HK-2 (cell line): Measurements from ENCODE around the gene OAF.

ENCODE experiments used
- DNase-seq: peaks from one replicate; pipeline ENCODE4 v3.0.0-alpha.2; 2018; ENCODE audit not compliant: unreplicated experiment

Gene OAF

DNA sequence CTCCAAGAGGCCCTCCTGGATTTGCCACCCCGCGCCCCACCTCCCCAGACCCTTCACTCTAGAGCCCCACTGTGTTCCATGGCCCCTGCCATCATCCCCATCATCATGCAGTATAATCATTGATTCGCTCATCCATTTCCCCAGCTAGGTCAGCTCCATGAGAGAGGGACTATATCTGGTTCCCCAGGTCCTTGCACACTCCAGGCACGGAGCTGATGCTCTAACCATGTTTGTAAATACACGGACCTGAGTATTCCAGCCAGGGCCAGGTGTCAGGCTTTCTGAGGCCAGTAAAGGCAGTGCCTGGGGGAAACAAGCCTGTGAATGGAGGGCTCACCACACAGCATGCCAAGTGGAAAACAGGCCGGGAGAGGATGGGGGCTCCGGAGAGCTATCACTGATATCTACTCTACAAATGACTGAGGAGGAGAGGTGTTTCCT lies 27.1 kb upstream of the OAF start:
- no peak for DNase-seq

DNA sequence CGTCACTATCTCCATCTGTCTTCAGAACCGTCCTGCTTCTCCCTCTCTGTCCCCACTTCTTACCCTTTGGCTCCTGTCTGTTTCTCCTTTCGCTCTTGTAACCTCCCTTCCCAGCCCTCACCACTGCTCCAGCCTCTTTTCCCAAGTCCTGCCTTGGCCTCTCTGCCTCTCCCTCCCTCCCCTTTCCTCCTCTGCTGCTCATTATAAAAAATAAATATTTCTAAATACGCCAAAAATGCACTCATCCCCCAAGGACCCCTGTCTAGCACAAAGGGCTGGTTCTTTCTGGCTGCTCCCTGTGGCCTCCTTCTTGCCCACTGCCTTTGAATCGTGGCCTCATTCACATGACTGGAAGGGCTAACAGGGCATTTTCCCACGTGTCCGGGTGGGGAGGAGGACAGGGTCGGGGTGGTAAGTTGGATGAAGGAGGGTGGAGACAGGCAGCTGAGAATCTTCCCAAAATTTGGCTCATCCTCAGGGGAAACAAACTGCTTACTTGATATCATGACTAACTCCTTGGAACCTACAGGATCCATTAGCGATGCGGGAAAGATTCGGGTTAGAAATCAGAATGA lies 26.4 kb upstream of the OAF start:
- no peak for DNase-seq

DNA sequence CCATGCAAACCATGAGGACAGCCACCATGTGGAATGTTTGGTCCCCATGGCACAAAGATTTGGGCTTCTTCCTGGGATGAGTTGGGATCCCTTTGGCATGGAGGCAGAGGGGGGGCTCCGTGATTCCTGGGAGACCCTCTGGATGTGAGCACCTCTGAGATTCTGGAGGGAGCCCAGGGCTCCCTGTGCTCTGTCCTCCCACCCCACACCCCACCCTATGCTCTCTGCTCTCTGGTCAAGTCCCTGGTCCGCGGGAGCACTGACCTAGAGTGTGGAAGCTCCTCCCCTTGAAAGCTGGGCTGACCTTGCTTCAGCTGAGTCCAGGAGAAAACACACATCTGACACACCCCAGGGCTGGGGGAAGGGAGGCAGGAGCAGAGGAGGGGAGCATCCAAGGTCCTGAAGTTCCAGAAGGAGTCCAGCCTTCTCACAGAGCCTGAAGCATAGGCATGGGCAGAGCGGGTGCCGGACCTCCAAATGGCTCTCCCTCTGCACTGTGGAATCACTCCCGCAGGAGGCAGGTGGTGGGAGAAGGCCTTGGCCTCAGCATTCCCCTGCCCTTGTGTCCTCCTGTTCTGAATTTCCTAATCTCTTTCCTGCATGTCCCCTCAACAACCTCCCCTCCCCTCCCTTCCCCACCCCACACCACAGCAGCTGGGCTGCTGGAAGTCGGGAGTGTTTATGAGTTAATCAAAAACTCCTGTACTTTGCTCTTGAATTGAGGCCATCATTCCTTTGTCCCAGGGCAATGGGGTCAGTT lies 25.7 kb upstream of the OAF start:
- DNase-seq: no peak

DNA sequence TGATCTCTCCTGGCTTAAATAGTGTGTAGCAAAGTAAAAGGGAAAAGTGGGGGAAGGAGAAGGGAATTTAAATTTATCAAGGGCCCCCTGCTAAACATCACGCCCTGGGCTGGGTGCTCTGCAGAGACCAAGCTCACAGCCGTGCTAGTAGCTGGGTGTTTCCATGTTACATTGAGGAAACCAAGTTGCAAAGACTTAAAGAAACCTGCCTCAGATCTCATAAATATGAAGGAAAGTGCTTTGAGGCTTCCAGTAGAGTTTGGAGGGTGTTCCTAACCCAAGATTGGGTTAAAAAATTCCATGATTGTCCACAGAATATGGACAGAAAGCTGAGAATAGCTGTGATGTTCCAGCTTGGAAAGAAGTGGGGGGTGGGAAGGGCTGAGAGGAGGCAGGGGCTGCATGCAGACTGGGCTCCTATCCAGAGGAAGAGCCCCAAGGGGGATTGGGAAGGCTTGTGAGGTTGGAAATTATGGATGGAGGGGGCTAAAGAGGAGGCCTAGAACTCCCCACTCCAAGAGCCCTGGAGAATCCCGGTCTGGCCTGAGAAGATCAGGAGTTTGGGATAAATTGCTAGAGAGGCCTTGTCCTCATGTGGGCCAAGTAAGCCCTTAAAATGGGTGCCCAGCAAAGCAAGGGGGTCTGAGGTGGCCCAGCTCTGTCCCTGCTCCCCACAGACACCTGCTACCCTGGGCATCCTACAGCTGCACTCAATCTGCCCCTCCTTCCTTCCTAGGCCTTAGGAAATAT lies 25.0 kb upstream of the OAF start:
- DNase-seq: no peak

DNA sequence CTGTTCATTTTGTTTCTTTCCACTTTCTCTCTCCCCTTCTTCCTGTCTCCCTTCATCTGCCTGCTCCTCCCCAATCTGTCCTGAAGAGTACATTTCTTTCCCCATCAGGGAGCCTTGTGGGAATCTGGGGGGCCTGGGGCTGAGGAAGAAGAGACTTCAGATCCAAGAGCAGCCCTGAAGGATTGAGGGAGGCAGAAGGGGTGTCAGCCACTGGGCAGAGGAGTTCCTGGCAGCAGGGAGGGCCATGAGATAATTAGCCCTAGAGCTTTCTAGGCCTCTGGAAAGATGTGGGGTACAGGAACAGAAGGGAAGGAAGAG lies 24.4 kb upstream of the OAF start:
- no peak for DNase-seq

DNA sequence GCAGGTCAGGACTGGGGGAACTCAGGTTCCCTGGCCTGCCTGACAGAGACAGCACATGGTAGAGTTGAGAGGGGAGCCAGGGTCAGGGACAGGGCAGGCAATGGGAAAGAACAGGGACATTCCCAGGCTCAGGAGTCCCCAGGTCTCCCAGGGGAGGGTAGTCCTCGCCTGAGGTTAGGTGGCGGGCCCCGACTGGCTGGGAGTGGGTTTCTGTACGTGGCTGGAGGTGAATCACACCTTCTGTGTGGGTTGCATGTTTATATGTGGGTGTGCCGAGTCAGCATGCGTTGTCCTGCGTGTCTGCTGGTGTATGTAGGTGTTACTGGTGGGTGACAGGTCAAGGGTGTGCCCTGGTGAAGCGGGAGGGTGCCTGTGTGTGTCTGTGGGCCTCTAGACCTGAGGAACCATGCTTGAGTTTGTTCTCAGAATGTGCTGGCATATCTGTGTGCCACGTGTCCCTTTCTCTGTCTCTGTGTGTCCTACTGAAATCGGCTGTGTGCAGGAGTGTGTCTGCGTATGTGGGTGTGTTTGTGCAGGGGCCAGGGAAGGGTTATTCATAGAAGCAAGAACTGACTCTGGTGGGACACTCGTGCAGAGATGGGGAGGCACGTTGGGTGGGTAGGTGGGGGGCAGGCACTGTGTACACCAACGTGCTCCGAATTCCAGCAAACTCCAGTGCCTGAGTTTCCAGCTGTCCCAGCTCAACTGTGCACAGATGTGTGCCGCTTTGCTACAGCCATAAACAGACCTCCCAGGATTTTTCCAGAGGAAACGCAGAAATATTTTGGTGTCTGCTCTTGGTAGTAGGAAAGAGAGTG lies 23.8 kb upstream of the OAF start:
- DNase-seq: no peak

DNA sequence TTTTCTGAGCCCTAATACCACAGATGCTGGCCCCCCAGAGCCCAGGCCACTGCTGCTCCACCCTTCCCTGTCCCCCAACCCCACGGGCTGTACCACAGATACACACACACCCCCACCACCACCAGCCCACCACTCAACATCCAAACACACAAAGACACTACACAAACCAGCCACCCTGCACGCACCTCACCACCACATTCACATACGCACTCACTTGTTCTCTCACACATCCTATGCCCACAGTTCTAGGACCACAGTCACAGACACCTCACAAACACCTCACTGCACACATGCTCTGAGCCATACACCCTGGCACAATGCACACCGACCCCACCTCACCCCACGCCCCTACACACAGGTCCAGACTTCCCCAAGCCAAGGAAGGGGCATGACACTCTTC lies 22.5 kb upstream of the OAF start:
- no peak for DNase-seq

DNA sequence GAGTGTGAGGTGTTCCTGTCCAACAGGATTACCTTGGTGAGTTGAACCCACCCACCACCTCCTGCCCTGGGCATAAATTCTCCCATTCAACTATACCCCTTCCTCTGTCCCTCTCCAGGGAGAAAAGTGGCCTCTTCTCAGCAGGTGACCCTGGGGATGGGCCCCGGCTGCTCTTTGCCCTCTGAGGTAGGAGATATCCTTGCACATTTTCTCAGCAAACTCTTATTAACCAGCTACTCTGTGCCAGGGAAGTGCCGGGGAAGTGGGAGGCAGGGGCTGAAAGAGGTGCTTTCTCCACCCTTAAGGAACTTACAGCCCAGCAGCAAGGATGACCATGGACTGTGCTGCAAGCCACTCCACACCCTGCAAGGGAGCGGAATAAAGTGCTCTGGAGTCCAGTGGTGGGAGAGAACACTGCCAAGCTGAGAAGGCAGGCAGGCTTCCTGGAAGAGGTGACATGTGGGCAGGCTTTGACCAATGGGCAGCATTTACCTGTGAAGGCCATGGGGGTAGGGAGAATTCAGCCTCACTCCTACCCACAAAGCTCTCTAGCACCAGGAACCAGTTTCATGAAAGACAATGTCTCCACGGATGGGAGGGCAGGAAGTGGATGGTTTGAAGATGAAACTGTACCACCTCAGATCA lies 21.9 kb upstream of the OAF start:
- no peak for DNase-seq

DNA sequence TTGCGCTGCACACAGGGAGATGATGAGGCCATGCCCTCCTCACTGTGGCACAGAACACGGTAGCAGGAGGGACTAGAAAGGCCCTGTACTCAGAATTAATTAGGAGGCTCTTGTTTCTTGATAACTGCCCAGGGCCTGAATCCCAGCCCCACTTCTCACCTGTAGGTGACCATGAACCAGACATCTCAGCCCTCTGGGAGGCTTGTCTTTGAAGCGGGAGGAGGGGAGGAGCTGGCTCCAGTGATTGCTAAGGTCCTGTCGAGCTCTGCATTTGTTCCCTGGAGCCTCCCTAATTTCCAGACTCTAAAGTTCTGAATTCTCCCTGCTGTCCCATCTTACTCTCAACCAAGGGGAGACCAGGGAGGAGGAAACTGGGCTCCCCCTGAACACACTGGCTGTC lies 19.8 kb upstream of the OAF start:
- DNase-seq: no peak

DNA sequence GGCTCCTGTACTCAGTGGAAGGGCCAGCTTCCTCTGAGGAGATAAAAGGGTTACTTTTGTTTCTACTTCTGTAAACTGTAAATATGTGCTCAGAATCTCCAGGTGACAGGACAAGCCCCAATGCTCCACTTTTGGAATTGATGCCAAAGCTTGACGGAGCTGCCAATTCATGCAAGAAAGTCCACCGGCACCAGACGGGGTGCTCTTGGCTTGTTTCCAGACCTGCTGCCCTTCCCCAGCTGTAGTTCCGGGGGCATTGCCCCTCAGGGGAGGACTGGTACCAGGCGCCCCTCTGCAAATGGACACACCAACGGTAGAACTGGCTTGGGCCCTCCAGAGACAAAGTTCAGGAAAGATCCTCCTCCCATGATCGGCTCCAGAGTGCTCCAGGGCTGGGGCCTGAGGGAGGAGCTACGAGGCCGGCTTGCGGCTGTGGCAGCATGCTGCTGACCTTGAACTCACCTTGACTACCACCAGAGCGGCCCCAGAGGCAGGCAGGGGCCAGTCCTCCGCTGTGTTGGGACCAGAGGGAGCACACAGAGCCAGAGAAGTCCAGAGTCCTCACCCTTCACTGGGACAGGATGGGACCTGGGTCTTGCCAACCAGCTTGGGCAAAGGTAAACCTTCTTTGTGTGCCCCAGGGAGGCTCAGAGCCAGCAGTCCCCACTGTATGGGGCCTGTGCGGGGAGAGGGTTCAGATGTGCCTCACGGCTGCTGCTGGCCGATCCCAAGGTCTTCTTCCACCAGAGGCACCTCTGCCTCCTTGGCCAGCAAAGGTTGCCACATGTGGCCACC lies 17.8 kb upstream of the OAF start:
- no peak for DNase-seq

DNA sequence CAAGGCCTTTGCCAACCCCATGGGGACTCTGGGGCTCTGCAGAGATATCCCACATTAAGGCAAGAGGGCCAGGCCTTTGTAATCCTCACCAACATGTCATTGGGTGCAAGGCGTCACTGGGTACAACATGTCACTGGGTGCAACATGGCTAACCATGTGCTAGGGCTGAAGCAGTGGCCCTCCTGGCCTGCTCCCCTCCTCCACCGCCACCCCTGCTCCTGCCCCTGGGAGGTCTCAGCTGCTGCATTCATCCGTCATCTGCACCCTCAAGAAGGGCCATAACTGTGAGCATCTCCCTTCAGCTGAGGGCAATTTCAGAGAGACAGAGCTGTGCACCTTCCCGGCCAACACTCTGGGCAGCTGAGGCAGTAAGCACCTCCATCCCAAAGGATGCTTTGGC lies 16.7 kb upstream of the OAF start:
- DNase-seq: no peak

DNA sequence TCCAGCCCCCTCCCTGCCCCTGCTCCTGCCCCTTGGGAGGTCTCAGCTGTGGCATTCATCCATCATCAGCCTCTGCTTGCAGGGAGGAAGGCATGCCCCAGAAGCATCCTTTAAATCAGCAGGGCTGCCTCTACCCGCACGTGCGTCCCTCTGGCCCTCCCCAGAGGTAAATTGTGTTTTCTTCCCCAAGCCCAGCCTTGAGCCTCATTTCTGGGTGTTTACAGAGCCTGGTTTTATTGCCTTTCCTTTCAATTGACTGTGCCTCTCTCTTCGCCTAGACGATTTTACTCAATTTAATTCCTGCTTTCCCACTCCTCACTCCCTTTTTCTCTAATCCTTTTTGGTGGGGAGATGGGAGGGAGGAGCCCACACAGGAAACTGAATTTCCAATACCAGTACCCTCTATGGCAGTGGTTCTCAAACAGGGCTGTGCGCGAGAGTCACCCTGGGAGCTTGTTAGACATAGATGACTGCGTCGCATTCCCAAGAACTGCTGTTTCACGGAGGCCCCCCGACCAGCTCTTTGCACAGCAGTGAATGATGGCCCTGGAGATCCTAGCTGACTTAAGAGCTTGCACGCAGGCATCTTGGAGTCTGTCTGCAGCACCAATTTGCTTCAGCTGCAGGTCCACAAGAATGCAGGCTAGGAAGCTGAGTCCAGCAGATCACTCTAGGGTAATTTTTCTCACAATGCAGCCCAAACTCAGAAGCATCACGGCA lies 15.1 kb upstream of the OAF start:
- DNase-seq: no peak

DNA sequence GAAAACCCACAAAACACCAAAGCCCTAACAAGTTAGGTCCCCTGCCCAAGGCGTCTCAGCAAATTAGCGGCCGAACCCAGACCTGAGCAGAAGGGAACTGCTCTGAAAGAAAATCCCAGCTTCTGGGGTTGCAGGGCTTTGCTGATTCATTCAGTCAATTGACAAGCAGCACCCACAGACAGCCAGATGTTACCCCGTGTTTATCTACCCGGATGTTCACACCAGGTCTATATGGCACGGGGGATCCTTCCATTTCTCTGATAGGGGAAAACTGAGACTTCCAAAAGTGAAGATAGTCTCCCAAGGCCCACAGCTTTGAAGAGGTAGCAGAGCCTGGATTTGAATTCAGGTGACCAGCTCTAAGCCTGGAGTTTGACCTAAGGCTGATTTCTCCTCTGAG lies 14.0 kb upstream of the OAF start:
- DNase-seq: no peak

DNA sequence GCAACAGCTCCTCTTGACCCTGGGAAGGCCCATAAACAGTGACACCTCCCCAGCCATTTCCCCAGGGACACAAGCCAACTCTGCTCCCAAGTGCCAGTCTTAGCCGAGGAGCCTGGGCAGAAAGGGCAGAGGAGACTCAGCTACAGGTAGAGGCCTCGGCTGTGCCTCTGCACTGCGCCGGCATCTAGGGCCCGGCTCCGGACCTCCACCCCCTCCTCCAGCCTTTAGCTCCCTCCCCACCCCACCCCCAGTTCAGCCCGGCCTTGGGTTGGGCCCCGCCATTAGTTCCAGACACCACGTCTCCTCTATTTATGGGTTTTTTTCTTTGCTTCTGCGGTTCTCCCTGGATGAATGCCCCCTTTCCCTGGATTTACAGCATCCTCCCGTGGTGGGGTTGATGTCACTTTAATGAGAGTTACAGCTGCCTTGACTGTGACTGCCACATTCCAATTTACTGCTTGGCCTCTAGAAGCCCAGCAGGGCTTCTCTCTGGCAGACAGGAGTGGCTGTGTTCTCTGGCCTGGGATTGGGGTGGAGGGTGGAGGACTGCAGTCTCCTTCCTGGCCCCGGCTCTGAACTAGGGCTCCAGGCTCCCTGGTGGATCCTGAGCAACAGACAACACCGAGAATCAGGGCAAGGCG lies 13.5 kb upstream of the OAF start:
- DNase-seq: no peak

DNA sequence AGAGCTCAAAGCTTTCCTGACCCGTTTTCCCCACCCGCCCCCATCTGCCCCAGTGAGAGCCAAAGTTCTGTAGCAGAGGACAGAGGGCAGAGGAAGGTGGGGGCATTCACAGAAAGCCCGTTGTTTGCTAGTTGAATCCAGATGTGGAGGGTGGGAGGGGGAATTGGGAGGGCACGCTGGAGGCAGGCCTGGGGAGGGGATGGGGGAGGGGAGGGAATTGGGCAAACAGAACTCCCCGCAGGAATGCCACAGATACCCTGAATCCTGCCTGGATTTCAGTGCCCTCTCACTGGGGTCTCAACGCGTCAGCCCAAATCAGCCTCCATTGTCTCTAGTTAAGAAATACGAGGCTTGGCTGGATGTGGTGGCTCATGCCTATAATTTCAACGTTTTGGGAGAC lies 12.9 kb upstream of the OAF start:
- no peak for DNase-seq

DNA sequence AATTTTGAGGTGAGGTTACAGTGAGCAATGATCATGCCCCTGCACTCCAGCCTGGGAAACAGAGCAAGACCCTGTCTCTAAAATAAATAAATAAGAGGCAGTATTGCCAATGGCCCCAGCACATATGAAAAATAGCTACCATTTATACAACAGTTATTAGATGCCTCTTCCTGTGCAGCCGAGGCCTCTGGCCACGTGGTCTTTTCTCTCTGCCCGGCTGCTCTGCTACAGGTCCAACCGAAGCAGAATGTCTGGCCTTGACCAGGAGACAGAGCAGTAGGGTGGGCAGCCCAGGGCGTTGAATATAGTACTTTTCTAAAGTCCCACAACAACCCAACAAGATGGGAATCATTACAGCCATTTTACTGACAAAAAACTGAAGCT lies 12.4 kb upstream of the OAF start:
- DNase-seq: no peak

DNA sequence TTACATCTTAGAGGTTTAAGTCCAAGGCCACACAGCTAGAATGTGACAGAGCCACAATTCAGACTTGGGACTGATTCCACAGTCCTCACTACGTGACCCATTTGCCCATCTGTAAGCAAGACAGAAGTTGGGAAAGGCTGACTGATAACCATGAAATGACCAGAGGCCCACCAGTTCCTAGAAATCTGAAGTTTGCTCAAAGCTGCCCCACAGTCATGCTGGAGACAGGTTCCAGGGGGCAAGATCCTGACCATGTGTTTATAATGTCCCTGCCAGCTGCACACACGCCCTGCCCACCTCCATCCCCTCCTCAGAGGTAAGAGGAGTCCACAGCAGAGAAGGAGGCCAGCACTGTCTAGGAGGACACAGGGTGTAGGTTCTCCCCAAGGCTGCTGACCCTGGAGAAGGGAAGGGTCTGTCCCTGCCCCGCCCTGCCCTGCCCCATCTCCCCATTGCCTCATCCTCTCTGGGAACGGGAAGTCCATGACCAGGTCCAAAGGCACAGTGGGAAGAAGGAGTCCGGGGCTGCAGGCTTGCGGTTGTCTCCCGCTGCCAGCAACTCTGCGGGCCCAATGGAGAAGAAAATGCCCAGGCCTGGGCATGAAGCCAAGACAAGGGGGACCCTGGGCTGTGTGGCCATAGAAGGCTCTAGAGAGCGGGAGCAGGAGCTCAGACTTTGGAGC lies 11.9 kb upstream of the OAF start:
- DNase-seq: no peak

DNA sequence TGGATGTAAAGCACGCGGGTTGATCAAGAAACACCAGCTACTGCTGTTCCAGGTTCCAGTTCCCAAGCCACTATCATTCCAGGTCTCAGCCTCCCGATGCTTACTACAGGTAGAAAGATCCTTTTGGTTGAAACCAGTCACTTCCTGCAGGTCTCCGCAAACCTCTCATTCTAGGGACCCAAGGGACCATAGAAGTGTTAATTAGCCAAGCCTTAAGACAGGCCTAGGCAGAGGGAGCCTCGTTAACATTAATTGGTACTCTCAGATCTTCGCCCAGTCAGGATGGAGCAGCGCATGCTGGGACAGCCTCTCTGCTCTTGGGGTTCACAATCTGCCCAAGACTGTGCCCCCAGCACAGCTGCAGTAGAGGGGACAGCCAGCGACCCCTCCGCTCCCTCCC lies 11.2 kb upstream of the OAF start:
- DNase-seq: no peak

DNA sequence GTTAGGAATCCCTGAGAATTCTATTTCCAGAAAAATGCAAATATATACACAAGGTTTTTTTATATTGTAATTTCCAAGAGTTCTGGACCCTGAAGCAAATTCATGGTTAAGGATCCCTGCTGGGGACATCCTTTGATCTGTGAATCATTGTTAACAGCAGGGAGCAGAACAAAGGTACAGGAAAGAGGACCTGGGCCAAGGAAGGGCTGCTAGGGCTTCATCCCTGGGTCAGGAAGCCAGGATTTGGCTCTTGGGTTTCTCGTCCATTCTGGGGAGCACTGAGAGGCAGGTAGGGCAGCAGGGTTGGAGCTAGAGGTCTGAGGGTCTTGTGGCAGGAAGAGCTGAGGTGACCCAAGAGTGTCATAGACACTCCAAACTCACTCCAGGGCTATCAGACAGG lies 10.2 kb upstream of the OAF start:
- no peak for DNase-seq
